Fibroblast of upper back skin (primary cell): Measurements from ENCODE around the gene CABLES1.
"Not testable (repeated sequence)": the region's sequence is repeated elsewhere in the genome, so short reads cannot be mapped to it uniquely, and the experiment has no call there.

Experiments
- DNase-seq: peaks from one replicate; pipeline ENCODE4 v3.0.0-alpha.2; 2013

CABLES1 gene

DNA sequence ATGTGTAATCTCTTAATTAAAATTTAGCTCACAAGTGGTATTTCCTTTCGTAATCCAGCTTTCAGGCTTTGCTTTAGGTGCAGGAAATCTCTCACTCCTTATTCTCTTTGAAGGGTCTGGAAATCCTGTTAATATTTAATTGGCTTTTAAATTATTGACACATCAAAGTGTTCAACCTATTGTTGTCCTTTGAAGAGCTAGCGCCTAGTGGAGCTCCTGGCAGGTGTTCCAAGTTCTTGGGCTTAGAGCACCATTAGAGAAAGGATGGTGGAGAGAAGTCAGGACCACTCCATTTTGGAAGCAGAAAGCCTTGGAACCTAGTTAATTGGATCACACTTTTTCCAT, 92.4 kb downstream of the CABLES1 start:
- DNase-seq = no peak

DNA sequence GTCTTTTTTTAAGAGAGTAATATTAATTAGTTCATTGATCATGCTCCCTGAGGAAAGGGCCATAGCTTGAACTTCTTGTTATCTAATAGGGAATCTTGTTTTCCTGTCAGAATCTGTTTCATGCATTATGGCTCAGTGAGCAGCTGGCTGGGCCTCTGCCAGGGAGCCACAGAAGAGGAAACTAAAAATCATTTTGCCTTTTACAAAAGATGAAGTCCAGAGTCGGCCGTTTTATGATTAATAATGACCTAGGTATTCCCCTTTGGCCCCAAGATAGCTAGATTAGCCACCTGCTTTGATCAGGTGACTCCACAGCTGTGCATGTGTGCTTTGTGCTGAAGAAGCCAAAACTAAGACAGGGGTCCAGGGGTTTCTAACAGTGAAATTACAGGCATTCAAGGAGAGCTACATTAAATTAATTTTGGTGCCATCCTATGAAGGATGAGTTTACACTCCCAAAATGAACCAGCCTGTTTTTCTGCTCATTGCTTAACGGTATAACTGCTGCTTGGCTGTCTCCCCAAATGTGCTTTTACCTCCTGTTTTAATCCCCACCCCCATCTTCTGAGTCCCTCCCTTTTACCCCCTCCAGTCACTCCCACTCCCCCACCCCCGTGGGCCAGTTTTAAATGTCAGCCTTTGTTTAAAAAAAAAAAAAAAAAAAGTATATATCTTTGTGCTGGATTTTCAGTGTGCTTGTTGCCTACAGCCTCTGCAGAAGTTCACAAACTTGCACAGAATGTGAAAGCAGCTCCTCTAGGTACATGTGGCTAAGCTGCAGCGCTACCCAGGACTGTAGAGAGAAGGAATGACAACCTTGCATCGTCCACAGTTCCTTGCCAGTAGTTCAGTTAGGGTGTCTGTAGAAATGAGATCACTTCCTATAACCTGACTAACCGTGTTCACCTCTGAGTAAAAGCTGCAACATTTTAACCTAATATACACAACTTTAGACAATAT, 93.1 kb downstream of the CABLES1 start:
- peak; percentile 66 for DNase-seq

DNA sequence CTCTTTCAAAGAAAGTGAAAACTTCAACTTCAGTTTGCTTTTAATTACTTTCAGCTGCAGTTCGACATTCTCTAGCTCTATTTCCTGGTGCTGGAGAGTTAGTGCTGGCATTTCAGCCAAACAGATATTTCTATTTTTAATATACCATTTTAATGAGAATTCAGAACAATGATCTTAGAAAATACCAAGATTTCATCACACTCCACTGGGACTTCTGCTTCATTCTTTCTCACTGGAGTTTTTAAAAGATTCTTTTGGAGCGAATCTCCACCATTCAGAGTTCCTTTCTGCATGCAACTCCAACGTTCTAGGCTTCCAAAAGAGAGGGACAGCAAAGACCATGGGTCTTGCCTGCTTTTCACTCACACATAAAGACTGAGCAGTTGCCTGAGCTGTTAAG, 94.2 kb downstream of the CABLES1 start:
- DNase-seq = peak; percentile 70

DNA sequence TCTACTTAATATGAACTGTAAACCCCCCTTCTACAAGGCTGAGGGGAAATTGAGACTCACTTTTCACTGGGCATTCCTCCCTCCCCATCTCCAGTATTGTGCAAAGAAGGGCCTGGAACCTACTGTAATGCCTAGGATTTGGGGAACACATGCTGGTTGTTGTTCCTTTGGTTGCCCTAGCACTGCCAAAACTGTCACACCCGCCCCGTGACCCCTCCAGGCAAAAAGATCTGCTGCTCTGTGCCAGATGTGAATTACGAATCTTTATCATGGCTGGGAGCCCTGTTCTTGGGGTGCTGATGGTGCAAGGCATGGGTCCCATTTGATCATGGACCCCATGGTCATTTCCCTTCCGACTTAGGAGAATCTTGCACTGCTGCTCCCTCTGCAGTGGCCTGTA, 95.4 kb downstream of the CABLES1 start:
- DNase-seq = no peak

DNA sequence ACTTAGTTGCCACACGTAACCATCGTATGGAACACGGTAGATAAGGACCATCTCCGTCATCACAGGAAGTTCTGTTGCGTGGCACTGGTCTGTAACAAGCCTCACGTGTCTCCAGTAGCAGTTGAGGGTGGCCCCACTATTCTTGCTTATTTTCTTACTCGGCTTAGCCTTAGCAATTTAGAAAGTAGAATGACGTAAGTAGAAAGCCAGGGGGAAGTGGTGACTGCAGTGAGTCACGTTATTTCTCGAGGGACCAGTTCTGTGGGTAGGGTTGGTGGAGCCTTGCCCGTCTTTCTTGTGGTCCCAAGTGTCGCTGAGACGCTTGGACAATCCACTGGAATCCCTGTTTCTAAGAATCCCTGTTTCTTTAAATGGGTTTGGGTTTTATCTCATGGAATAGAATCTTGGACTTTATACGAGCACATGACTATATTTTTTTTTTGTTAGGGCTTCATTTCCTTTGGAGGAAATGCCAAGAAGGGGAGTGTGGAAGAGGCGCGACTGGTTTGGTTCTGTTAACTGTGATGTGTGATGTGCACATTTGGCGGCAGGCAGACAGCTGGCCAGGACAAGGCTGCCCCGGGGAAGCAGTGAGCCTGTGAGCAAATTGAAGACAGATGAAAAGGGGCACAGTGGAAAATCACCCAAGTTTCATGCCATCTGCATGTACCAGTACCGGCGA, 96.2 kb downstream of the CABLES1 start:
- DNase-seq = peak; percentile 91

DNA sequence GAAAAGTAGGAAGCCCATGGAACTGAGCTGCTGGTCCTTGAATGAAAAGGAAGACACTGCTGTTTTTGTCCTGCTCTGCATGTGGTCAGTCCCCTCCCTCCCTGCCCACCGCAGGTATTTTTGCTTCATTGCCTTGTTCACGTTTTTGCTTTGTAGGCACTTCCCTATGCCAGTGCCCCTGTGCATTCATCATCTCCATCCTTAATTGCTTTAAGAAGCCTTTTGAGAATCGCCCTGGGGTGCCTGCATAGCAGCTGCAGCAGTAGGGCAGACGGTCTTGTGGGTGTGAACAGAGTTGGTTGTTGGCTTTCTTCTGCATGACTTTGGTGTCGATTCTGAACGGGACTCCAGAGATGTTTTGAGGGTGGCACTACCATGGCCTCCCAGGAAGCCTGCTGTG, 97.0 kb downstream of the CABLES1 start:
- no peak for DNase-seq

DNA sequence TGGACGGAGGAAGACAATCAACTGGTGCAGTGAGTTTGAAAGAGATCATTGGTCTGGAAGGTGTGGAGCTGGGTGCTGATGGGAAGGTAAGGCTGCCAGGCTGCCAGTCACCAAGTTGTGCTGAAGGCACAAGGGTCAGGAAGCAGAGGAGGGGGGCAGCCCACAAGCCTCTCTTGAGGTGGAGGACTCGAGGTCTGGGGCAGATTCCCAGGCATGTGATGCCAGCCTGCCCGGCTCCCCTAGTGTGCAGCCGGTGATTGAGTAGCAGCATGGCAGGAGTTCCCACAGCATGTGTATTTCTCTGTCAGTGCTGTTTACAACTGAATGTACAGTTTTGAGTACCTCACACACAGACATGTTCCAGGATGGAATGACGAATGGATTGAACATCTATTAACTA, 99.3 kb downstream of the CABLES1 start:
- no peak for DNase-seq

DNA sequence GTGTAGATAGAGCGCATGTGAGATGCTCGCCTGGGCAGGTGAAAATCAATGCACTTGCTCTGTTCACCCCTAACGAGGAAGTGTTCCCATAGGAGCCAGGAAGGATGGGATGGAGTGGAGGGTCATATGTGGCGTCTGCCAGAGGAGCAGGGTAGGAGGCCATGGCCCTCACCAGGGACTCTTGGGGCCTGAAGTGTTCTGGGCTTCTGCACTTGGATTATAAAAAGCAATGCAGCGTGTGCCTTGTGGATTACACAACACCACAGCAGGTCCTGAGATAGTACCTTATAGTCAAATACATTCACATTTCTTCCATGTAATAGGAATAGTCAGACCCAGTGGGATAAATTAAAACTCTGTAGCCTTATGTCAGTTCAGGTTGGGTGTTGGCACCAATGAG, 100.1 kb downstream of the CABLES1 start:
- no peak for DNase-seq

DNA sequence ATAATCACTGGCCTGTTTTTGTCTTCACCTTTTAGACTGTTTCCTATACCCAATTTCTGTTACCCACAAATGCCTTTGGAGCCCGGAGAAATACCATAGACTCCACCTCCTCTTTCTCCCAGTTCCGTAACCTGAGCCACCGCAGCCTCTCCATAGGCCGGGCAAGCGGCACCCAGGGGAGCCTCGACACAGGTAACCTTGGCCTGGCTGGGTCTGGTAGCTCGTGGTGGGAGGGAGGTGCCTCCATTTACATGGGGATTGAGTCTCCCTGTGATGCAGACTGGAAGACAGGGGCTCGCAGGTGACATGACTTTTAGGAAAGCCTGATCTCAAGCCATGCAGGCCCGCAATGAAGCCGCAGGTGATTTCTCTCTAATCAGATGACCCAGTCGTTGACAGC, 100.6 kb downstream of the CABLES1 start:
- DNase-seq = no peak

DNA sequence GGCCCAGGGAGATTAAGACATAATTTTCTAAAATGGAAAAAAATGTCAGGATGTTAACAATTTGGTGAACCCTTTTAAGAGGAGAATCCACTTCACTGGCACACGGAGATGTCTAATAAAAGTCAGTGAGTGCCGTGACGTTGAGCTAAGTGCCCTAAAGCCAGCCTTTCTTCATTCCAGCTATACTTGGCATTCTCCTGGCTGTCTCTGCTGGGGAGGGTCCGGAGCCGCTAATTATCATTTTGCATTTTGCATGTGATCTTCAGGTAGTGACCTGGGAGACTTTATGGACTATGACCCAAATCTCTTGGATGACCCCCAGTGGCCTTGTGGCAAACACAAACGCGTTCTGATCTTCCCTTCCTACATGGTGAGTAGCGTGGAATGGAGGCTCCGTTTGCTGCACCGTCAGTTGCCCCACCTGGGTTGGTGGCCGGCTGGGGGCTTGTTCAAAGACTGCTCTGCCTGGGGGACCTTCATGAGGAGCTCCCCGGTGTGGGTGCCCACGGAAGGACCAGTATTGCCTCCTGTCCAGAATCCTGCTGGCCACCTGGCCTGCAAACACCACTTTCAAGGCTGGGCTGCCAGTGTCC, 101.7 kb downstream of the CABLES1 start:
- DNase-seq = no peak

DNA sequence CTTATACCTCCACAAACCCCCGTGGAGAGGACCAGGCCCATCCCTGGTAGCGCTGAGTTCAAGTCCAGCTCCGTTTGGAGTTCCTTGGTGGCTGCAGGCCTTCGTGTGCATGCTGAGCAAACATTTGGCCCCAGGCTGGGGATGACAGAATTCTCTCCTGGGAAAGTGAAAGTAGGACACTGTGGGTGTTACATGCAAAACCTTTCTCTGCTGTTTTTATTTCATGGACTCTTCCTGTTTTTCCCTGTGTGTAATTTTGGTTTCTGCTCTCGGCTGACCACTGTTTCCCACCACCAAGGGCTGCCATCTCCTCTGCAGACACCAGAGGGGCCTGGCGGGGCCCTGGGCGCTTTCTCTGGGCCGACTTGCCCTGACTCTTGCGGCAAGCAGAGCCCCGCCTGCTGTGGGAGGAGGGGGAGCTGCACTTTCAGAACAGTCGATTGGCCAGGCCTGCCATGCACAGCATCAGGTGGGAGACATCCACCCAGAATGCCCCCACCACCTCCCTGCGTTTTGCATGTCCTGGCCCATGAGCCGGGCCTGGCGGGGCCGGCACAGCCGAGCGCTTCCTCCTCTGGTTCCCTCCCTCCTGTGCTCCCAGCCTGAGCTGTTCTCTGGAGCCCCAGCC, 102.4 kb downstream of the CABLES1 start:
- no peak for DNase-seq

DNA sequence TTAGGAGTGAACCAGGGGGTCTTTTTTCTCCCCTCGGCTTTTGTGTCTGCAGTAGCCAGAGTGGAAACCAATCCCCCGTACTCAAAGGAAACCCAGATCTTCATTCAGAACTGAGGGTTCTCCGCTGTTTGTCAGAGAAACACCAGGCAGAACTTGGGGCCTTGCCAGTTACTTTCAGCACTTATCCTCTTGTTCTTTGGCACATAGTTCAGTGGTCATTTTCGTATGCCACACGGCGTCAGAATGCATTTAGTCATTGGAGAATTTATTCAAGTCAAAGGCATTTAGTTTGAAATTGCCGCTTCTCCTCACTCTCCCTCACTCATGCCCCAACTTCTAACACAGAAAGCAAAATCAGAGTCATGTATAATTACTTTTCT, 102.9 kb downstream of the CABLES1 start:
- DNase-seq = peak; percentile 26

DNA sequence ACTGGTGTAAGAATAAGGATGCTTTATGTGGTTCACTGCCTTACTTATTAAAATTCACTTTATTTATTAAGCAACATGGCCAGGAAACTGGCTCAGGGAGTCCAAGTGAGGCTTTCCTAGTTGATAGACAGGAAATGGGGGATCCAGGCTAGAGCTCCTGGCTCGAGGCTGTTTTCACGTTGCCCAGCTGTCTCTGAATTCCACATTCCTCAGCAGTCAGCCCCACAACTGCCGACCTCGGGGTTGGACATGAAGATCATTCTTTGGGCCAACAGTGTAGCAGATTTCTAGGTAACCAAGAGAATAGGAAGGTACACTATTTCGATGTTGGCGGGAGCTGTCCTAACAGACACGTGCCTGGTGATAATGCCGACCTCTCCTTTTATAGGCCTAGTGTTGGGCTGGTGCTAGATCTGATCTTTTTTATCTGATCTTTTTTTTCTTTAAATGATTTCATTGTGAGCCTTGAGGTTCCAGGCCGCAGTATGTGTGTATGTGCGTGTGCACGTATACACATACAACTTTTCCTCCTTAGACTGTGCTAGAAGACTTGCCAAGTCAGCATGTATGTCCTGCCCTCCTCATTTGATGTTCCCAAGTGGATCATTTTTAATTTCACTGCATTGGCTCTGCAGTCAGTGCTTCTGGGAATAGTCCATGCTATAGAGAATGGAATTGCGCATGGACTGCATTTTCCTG, 103.5 kb downstream of the CABLES1 start:
- DNase-seq = peak; percentile 47

DNA sequence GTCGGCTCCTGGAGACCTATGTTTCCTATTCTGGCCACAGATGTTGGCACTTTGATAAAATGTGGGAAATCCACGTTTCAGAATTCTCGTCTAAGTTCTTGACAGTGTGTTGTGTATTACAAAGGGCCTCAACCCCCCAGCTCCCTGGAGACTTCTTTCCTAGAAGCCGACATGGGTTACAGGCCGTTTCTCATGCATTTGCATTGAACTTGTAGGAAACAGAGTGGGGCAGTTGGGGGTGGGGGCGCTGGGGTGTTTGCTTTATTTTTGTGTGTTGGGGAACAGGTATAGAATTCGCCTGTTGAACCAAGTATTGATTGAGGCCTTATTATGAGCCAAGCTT, 104.0 kb downstream of the CABLES1 start:
- DNase-seq = no peak

DNA sequence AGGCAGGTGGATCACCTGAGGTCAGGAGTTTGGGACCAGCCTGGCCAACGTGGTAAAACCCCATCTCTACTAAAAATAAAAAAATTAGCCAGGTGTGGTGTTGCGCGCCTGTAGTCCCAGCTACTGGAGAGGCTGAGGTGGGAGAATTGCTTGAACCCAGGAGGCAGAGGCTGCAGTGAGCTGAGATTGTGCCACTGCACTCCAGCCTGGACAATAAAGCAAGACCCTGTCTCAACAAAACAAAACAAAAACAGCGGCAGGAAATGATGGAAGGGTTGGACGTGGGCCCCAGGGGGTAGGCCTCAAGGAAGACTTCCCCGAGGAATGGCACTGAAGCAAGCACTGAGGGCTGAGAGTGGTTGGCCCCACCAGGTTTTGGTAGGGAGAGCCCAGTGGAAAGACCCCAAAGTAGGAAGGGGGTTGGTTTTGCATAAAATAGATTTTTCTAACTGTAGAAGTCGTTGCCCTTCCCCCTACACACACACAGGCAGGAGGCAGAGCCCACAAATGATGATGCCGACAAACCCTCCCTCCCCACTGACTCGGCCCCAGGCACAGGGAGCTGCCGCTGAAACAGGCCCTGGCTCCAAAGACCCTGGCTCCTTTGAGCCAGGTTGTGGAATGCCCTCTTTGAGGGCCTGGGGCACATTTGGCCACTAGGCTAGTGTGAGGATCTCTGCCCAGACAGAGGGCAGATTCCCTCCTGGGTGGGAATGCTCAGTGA, 104.8 kb downstream of the CABLES1 start:
- no peak for DNase-seq

DNA sequence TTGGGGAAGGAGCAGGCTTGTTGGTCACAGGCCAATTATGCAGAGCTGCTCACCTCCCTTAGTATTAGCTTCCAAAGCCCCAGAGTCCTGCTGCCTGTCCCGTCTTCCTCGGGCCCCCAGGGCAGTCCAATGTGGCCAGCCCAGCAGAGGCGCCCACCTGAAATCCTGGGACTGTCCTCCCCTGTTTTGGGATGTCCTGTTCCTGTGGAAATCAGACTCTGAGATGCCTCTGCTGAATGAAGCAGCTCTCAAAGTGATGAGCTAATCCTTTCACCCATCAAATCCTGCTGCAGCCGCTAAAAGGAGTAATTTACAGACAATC, 105.3 kb downstream of the CABLES1 start:
- DNase-seq = no peak

DNA sequence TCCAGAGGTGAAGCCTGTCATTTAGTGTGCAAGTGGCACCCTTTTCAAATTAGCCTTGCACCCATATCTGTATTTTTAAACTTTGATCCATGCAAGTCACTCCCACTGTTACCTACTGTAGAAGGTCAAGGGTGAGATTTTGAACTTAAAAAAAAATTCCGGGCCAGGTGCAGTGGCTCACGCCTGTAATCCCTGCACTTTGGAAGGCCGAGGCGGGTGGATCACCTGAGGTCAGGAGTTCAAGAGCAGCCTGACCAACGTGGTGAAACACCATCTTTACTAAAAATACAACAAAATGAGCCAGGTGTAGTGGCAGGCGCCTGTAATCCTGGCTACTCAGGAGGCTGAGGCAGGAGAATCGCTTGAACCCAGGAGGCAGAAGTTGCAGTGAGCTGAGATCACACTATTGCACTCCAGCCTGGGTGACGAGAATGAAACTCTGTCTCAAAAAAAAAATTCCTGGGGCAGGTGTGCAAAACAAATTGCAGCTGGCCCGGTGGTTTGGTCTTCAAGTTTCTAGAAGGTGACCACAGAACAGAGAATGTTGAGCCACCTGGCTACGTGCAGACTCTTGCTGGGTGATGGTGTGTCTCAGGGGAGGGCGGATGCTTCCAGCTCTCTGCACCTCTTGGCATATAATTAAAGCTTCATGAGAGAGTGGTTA, 106.7 kb downstream of the CABLES1 start:
- not testable (repeated sequence) for DNase-seq

DNA sequence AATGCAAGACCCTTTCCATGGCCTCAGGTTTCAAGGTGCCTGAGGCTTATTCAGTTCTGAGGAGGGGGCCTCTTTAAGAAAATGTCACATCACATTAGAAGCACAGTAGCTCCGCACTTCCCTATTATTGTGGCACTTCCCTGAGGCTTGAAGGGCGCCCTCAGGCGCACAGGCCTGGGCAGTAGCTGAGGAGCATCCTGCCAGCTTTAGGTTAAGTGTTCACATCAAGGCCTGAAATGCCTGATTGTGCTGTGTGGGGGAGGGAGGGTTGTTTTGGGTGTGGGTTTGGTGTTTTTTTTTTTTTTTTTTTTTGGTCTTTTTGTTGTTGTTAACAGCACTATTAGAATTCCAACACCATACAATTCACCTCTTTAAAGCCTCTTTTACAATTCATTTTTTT, 107.9 kb downstream of the CABLES1 start:
- DNase-seq = no peak

DNA sequence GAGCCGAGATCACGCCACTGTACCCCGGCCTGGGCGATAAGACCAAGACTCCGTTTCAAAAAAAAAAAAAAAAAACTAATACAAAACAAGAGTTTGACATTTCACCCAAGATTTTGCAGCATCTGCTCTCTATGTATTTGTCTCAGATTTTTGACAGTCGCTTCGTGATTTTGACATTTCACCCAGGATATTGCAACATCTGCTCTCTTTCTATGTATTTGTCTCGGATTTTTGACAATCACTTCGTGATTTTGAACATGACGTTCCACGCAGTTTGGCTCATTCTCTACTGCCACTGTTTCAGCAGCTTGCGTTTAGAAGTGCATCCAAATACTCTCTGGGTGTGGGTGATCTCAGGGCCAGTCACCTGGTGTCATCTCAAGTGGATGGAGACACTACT, 108.5 kb downstream of the CABLES1 start:
- DNase-seq = no peak

DNA sequence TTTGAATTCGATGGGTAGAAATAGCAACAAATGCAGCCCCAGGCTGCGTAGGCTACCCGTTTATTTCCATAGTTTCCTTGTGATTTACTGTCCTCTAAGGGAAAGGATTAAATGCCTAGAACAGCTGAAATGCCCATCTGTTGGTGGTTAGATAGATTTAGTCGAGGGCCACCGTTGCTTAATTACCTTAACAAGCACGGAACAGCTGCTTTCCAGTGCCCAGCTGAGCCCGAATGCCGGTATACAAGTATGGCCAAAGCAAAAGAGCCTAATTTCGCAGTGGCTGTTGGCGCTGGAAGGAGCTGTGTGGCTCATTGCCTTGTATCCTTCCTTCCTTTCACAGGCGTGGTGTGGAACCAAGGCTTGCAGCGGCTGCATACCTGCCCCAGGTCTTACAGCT, 109.1 kb downstream of the CABLES1 start:
- no peak for DNase-seq

DNA sequence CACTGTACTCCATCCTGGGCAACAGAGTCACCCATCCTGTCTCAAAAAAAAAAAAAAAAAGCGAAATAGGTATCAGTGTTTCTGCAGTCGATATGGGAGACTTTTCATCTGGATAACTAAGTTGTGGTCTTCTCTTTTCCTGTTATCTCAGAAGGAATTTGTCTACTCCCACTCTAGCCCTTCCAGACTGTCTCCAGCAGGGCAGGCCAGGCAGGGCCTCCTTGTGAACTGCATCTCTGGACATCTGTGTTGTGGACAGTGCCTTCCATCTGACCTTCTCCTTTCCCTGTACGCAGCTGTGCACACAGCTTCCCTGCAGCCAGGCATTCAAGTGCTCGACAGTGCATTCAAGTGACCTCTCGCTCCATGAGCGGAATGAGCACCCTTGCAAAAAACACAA, 110.2 kb downstream of the CABLES1 start:
- no peak for DNase-seq

DNA sequence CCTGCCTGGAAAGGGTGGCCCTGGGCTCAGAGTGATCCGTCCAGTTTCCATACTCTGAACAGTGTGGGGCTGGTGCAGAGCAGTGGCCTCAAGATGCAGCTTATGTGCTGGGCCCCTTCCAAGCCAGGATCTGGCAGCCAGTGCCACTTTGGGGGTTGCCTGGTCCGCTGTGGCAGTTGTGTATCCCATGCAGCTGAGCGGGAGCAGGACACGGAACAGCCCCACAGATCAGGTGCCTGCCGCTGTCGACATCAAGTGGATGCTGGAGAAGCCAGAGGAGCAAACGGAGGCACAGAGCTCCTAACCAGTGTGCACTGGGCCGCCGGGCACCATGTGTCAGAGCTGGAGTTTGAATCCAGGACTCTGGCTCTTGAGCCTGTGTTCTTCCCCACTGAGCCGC, 112.0 kb downstream of the CABLES1 start:
- no peak for DNase-seq
